Measurements from ENCODE around the gene TCEA3. TPM values are rescaled to one million over a fixed set of nuclear protein-coding genes. Genes with fewer than 3 reads are reported as not detected.
A peak's percentile ranks its signal among the peaks of the same experiment; 100 is the strongest.

Gene TCEA3
- total RNA-seq, 4 donors from 2014 or later, result 16.7 to 24.1 (median 20.9) TPM

- Histone ChIP-seq H3K9me3 (no peaks in the 10 kb centered on the region), H3K4me3 (no peak overlapping the region), H3K27ac (replicated peaks in 1 of 4) (peak overlapping the region in 2 of 4 donors; percentile 17 to 50), H3K27me3 (no peaks in the 10 kb centered on the region), H3K4me1 (peaks cover 10 to 39% (median 21%) of the 10 kb centered on the region in 4 donors), H3K36me3 (peaks cover 0 to 48% (median 42%) of the 10 kb centered on the region in 4 donors)
- DNase-seq (ENCODE audit: extremely low spot score), result no peak
- intact Hi-C loops (cut with DNase I), result no loop called here
- no peak for TF ChIP-seq POLR2A (IDR thresholded peaks at IDR 0.05; ENCODE audit: low read depth)
- no peak for TF ChIP-seq EP300 (IDR thresholded peaks at IDR 0.05)
- TF ChIP-seq CTCF (IDR thresholded peaks at IDR 0.05), result no peak
- TF ChIP-seq POLR2AphosphoS5 (IDR thresholded peaks at IDR 0.05), result no peak
- 100% methylated on average over 3 of the region's 3 CpGs for WGBS
These were observed 29.0 kb upstream of the TCEA3 start for GRCh38 chr1:23453455-23454000.

GRCh38 chr1:23452011-23452411 is 27.5 kb upstream of the TCEA3 start:
- no peak for DNase-seq (ENCODE audit: extremely low spot score)
- peak overlapping the region; percentile 11 to 61 (median 52) for H3K27ac ChIP-seq (replicated peaks in 1 of 4)
- peaks cover 0 to 61% (median 42%) of the 10 kb centered on the region in 4 donors for H3K36me3 ChIP-seq
- intact Hi-C loops (cut with DNase I), result no loop called here
- H3K27me3 ChIP-seq, result no peaks in the 10 kb centered on the region
- 46% methylated on average over 3 of the region's 5 CpGs for WGBS
- no peak overlapping the region for H3K4me3 ChIP-seq
- H3K9me3 ChIP-seq, result no peaks in the 10 kb centered on the region
- no peak for TF ChIP-seq EP300 (IDR thresholded peaks at IDR 0.05)
- no peak for TF ChIP-seq POLR2A (IDR thresholded peaks at IDR 0.05; ENCODE audit: low read depth)
- no peak for TF ChIP-seq CTCF (IDR thresholded peaks at IDR 0.05)
- TF ChIP-seq POLR2AphosphoS5 (IDR thresholded peaks at IDR 0.05), result peak in 1 of 2 donors; percentile 7
- peaks cover 10 to 39% (median 21%) of the 10 kb centered on the region in 4 donors for H3K4me1 ChIP-seq

DNA sequence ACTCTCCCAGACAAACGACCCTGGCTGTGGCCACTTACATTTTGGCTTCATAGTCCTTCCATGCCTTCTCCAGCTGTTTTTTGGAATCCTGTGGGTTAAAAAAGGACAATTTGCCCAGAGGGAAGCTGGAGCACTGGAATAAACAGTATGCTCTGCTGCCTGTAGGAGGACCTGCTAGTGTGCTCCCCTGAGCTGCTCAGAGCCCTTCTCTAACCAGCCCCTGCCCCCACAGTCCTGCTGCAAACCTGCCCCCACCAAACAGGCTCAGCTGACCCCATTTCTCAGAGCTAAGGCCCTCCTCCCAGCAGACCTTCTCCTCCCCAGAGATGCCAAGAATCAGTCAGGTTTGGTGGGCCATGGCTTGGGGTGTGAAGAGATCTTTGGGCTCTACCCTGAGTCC is 26.9 kb upstream of the TCEA3 start:
- Histone ChIP-seq H3K36me3 (peaks cover 0 to 65% (median 42%) of the 10 kb centered on the region in 4 donors), H3K4me3 (no peak overlapping the region), H3K27ac (replicated peaks in 1 of 4) (peak overlapping the region in 3 of 4 donors; percentile 50 to 61 (median 55)), H3K27me3 (no peaks in the 10 kb centered on the region), H3K9me3 (no peaks in the 10 kb centered on the region), H3K4me1 (peaks cover 10 to 43% (median 20%) of the 10 kb centered on the region in 4 donors)
- TF ChIP-seq POLR2A (IDR thresholded peaks at IDR 0.05; ENCODE audit: low read depth), result no peak
- TF ChIP-seq EP300 (IDR thresholded peaks at IDR 0.05), result no peak
- no peak for TF ChIP-seq CTCF (IDR thresholded peaks at IDR 0.05)
- no peak for TF ChIP-seq POLR2AphosphoS5 (IDR thresholded peaks at IDR 0.05)
- WGBS, result 57% methylated on average over 1 of the region's 1 CpG
- intact Hi-C loops (cut with DNase I), result no loop called here
- DNase-seq (ENCODE audit: extremely low spot score), result no peak

GRCh38 chr1:23450894-23451293 is 26.3 kb upstream of the TCEA3 start:
- Histone ChIP-seq H3K9me3 (no peaks in the 10 kb centered on the region), H3K27me3 (no peaks in the 10 kb centered on the region), H3K4me1 (peaks cover 10 to 43% (median 17%) of the 10 kb centered on the region in 4 donors), H3K4me3 (no peak overlapping the region), H3K36me3 (peaks cover 0 to 61% (median 41%) of the 10 kb centered on the region in 4 donors), H3K27ac (replicated peaks in 1 of 4) (peak overlapping the region in 1 of 4 donors; percentile 55)
- TF ChIP-seq CTCF (IDR thresholded peaks at IDR 0.05), result no peak
- no peak for TF ChIP-seq EP300 (IDR thresholded peaks at IDR 0.05)
- no peak for TF ChIP-seq POLR2A (IDR thresholded peaks at IDR 0.05; ENCODE audit: low read depth)
- TF ChIP-seq POLR2AphosphoS5 (IDR thresholded peaks at IDR 0.05), result no peak
- intact Hi-C loops (cut with DNase I), result no loop called here
- no peak for DNase-seq (ENCODE audit: extremely low spot score)
- 54% methylated on average over 4 of the region's 4 CpGs for WGBS

Data from esophagus muscularis mucosa (tissue), 4 donors.